Right ventricle myocardium superior (tissue), 1 donor: ENCODE data around the gene FAM161B. TPM values are rescaled to one million over a fixed set of nuclear protein-coding genes. Genes with fewer than 3 reads are reported as not detected.
A peak's percentile ranks its signal among the peaks of the same experiment; 100 is the strongest.
"Not testable (repeated sequence)": the region's sequence is repeated elsewhere in the genome, so short reads cannot be mapped to it uniquely, and the experiment has no call there.

ENCODE experiments used
- ATAC-seq: fragments of 200-7000 bp; cut with Tn5 transposase; one replicate; pipeline ENCODE4 v1.9.1; 2020; ENCODE audit warnings: mild to moderate bottlenecking; ENCODE audit not compliant: poor library complexity
- DNase-seq: peaks from one replicate; pipeline ENCODE4 v3.0.0-alpha.2; 2020
- intact Hi-C: fragments of 100-400 bp; cut with DNase I; formaldehyde crosslinking; loops from one replicate; pipeline ENCODE4 v1.11.2; 2022
- total RNA-seq: library from RNA; stranded (reverse); fragmentation: NEBNext Ultra II Directional; extraction: Animal tissue kit (Norgen Biotek cat#: 25700); gene quantifications from one replicate; pipeline ENCODE4 v1.2.1, GENCODE V29; 2021
- donor health status: DM: no; HTN: yes; CAD: no; lungs with severe emphysema.

FAM161B gene
- total RNA-seq, 1 donor from 2014 or later: 4.1 TPM

DNA sequence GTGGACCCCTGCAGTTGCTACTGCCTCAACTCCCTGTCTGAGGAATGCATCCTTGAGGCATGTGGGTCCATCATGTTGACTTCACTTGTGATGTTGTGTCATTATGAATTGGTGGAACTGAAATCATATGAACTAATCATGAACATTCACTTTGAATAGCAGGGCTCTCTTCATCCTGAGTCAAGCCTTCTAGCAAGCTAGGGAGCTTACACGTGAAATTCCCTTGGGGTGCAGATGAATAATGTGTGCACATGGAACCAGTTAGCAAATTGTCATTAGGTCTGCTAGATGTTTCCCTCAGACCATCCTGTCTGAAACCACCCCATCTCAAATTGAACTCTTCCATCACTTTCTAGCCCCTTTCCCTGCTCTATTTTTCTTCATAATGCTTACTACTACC is 3.8 kb upstream of the FAM161B start:
- DNase-seq: no peak
- no peak for ATAC-seq
- intact Hi-C loops: no loop called here

DNA sequence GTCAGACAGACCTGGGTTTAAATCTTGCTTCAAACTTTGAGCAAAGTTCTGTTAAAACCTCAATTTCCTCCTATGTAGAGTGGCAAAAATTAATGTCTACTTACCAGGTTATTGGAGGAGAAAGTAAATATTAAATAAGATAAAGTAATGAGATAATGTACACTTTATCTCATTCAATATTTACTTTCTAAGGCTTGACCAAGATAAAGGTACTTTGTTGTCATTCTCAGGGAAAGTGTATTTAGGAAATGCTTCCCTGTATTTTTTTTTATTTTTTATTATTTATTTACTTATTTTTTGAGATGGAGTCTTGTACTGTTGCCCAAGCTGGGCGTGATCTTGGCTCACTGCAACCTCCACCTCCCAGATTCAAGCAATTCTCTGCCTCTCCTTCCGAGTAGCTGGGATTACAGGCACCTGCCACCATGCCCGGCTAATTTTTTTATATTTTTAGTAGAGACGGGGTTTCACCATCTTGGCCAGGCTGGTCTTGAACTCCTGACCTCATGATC is 4.7 kb downstream of the FAM161B start:
- no peak for ATAC-seq
- no peak for DNase-seq
- intact Hi-C loops: no loop called here

DNA sequence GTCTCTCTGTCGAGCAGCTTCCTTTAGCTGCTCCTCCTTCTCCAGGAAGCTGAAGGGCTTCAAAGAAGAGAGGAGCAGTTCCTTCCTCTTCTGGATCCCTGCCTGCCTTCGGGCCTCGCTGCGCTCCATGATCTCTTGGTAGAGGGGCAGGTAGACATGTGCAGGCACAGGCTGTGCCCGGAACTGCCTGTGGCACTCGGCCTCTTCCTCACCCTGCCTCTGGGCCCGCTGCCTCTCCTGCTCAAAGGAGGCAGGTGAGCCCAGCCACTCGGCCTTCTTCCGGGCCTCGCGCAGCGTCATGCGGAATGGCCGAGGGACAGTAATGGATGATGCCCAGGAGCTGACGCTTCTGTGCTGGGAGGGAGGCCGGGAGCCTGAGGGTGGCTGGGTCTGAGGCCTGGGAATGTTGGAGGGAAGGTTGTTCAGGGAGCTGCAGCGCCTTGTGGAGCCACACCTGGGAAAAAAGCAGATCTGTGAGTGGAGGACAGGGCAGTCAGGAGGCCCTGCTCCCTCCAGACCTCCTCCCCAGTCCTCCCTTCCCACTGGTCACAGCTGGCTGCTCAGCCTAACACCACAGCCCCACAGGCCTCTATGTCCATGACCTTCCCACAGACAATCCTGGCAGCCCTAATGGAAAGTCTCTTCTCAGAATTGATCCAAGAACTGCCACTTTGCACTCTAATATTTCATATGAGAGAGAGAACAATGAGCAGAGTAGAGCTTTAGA is 5.3 kb downstream of the FAM161B start:
- intact Hi-C loops: no loop called here
- DNase-seq: no peak
- no peak for ATAC-seq

DNA sequence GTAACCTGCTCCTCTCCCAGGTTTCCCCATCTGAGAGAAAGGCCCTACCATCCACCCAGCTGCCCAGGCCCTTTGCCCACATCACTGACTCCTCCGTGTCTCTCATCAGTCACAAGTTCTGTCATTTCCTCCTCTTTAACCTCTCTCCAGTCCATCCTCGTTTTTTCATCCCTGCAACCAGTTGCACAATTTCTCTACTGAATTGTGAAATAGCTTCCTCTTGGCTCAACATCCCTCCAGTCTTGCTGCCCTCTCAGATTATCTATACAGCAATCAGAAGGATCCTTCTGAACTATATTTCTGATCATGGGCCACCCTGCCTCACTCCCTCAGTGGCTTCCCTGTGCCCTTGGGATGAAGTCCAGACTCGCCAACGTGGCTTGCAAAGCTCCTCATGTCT is 6.8 kb downstream of the FAM161B start:
- intact Hi-C loops: no loop called here
- ATAC-seq: peak; percentile 80
- DNase-seq: no peak

DNA sequence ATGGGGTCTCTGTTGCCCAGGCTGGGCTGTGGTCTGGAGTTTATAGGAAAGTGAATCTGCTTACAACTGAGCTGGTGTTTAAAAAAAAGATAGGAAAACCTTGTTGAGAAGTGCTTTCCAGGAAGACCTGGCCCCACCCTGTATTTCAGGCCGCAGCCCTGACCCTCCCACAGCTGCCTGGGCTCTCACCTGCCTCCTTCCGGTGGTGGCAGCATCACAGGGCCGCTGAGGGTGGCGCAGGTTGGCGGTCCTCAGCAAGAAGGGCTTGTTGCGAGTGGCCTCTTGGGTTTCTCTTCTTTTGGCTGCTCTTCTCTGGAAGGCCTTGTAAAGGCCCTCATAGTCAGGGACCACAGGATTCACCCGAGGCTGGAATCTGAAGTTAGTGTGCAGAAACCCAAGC is 7.7 kb downstream of the FAM161B start:
- intact Hi-C loops: no loop called here
- ATAC-seq (no peak), DNase-seq (no peak)

DNA sequence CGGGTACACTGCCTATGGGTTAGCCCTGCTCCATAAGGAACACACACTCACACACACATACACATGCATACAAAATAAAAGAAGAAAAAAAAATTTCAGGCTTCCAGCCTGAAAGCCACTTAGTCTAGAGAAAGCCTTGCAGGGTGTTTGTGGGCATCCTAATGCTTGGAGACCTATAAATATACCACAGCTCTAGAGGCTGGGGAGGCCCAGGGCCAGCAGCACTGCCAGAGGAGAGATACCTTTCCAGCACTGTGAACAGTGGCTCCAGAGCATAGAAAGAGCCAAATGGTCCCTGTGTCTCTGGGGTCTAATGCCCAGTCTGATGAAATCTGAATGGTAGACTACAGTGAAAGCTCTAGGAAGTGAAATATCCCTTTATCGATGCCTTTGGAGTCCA is 12.9 kb downstream of the FAM161B start:
- intact Hi-C loops: no loop called here
- DNase-seq: no peak
- ATAC-seq: no peak

DNA sequence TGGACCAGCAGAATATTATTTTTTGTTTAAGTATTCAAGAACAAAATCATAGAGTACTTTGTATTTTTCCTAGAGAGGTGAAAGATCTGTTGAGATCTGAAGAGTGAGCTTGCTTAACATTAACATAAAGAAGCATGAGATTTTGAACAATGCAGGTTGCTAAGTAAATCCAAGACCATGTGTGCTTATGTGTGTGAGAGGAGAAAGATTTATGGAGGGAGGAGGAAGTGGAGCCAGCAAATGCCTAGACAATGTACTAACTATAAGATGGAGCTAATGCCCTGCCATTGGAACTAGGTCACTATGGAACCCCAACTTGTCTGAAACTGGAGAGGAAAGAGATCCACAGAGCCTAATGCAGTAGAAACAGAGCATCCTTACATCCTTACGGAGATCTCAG is 13.3 kb downstream of the FAM161B start:
- ATAC-seq (no peak), DNase-seq (no peak)
- intact Hi-C loops: no loop called here

DNA sequence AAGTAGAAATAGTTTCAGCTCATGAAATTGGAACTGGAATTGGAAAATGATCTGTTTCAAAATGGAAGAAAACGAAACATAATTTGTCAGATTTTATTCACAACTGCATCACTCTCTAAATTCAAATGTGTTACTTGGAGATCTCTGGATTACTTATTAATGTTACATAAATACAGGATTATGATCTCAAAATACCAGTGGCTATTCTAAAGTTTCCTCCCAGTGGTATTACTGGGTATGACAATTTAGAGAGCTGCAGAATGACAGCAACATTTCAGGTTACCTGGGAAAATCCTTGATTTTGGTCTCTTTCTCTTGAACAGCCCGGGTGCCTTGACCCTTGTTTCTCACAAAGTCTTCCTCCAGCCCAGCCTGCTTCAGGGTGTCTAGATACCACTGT is 14.2 kb downstream of the FAM161B start:
- no peak for DNase-seq
- ATAC-seq: no peak
- intact Hi-C loops: no loop called here

DNA sequence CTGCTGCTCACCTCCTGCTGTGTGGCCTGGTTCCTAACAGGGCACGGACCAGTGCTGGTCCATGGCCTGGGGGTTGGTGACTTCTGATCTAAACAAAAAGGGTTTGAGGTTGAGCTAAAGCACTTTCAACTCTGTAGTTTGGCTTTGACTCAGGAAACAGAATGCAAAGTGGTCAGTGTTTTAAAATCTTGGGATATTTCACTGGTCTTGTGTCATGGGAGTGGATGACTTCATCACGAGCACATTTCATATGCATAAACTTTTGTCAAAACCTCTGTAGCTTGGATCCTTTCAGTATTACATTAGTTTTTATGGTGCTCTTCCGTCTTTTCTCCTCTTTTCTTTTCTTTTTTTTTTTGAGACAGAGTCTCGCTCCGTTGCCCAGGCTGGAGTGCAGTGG is 25.6 kb downstream of the FAM161B start:
- ATAC-seq: no peak
- intact Hi-C loops: no loop called here

DNA sequence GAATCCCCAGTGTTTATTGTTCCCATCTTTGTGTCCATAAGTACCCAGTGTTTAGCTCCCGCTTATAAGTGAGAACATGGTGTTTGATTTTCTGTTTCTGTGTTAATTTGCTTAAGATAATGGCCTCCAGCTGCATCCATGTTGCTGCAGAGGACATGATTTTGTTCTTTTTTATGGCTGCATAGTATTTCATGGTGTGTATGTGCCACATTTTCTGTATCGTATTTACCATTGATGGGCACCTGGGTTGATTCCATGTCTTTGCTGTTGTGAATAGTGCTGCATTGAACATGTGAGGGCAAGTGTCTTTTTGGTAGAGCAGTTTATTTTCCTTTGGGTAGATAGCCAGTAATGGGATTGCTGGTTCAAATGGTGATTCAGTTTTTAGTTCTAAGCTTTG is 30.4 kb downstream of the FAM161B start:
- DNase-seq, ATAC-seq, intact Hi-C loops: not testable (repeated sequence)

More for the DNA sequence above, 25.6 kb downstream of the FAM161B start:
- no peak for DNase-seq

DNA sequence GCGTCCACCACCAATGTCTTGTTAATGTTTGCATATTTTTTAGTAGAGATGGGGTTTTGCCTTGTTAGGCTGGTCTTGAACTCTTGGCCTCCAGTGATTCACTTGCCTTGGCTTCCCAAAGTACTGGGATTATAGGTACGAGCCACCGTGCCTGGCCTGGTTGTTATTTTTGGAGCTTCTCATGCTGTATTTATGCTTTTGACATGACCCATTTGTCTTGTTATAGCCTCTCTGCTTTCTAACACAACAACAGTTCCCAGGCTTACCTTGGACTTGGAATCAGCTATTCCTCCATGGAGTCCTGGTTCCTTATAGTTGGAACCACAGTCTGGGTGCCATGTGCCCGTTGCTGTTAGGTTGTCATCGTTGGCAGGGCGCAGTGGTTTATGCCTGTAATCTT is 33.6 kb downstream of the FAM161B start:
- intact Hi-C loops: no loop called here
- no peak for DNase-seq
- no peak for ATAC-seq

DNA sequence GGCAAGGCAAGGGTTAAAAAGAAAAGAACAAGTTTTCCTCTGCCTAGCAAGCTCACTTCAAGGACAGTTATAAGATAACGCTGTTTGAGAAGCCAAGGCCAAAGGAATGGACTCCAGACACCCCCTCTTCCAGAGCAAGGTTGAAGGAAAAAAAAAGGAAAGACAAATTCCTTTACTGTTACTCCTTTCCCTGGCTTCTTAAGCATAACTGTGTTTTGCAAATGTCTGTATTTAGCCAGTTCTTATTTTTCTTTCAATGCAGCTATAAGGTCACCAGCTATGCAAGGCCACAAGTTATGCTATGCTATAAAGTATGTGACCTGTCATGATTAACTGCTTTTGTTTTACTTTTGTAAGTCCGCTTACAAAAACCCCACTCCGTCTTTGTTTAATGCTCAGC is 36.6 kb downstream of the FAM161B start:
- no peak for ATAC-seq
- intact Hi-C loops: no loop called here

DNA sequence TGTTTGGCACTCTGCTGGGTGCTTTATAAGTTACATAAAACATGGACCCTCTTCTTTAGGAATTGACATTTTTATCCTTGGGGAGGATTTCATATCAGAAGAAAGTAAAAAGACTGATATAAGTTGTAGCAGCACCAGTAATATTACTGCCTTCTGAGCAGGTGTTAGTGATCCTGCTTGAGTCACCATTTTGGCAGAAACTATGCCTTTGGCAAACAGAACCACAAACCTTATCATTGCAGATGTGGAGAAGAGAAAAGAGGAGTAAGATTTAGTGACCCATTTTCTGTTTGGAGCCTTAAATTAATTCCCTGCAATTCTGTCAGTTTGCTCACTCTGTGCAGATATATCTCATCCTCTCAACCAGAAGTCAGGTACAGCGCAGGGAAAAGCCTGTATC is 40.2 kb downstream of the FAM161B start:
- intact Hi-C loops: no loop called here
- DNase-seq (no peak), ATAC-seq (no peak)

More for the DNA sequence above, 36.6 kb downstream of the FAM161B start:
- no peak for DNase-seq

DNA sequence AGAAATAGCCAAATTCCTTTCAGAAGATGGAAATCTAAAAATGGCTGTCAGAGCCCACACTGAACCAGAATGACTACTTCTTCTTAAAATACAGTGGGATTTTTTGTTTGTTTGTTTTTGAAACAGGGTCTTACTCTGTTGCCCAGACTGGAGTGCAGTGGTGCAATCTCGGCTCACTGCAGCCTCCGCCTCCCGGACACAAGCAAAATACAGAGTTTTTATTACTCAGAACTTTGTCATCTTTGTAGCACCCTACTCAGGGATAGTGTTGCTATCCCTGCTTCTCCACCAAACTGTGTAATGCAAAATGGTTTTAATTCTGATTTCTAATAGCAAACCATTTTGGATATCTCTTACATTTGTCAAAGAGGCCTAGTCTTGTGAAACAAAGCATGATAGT is 46.9 kb downstream of the FAM161B start:
- ATAC-seq (no peak), DNase-seq (no peak)
- intact Hi-C loops: no loop called here

DNA sequence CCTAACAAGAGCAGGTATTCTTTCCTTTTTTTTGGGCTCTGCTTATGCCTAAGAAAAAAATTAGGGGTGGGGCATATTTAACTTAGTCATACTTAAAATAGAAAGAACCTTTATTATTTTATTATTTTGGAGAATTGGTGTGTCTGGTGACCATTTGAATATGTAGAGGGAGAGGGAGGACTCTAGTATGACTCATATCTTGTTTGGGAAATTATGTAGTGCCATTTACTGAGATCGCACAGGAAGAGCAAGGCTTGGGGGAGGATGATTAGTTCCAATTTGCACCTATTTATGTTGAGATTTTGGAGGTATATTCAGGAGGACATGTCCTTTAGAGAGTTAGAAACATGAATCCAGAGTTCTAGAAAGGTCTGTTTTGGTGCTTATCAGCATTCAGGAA is 53.4 kb downstream of the FAM161B start:
- no peak for DNase-seq
- ATAC-seq: no peak
- intact Hi-C loops: no loop called here

DNA sequence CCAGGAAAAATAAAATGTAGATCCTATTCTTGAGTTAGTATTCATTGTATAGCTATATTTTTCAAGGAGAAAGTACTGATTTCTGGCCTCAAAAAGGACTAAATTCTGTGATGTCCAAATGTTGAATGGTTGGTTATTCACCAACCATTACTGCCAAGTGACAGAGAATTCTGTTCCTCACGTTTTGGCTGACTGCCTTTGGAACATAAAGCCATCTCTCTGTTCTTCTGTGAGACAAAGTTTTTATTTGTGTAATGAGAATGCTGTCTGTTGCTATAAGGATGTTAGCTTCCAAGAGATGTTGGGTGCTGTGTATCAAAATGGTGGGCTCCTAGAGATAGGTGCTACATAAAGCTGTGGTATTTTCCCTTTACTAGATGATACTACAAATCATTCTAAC is 54.0 kb downstream of the FAM161B start:
- DNase-seq (no peak), ATAC-seq (no peak)
- intact Hi-C loops: no loop called here

DNA sequence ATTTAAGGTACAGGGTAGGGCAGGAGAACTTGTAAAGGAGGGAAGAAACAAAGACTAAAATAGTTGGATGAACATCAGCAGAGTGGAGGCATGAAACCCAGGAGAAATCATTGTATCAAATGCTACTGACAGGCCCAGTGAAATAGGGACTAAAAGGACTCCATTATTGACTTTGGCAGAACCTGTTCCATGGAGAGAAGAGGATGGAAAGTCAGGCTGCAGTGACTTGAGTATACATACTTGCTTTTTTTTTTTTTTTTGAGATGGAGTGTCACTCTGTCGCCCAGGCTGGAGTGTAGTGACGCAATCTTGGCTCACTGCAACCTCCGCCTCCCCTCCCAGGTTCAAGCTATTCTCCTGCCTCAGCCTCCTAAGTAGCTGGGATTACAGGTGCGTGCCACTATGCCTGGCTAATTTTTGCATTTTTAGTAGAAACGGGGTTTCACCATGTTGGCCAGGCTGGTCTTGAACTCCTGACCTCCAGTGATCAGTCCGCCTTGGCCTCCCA is 55.7 kb downstream of the FAM161B start:
- DNase-seq, ATAC-seq, intact Hi-C loops: not testable (repeated sequence)

DNA sequence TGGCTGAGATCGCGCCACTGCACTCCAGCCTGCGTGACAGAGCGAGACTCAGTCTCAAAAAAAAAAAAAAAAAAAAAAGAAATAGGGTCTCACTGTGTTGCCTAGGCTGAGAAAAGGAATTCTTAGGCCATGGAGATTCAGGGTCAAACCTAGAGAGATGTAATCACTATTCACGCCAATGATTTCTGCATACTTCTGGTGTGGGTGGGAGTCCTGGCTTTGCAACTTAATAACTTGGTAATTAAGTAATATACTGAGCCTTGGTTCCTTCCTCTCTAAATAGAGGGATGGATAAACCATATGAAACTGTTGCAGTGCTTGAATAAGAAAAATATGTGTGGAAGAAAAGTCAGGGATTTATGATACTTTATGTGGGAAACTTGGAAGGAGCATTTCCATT is 60.5 kb downstream of the FAM161B start:
- no peak for ATAC-seq
- DNase-seq: no peak
- intact Hi-C loops: no loop called here

DNA sequence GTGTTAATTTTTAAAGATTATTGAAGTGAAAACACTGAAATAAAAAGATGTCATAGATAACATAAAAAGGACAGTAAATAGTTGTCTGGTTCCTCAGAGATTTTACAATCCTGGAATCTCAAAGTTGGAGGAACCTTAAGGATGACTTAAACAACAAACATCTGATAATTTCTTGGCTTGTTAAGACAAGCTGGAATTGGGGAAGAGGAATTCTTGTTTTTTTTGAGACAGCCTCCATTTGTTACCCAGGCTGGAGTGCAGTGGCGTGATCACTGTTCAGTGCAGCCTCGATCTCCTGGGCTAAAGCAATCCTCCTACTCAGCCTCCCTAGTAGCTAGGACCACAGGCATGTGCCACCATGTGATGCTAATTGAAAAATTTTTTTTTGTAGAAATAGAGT is 60.9 kb downstream of the FAM161B start:
- no peak for ATAC-seq
- no peak for DNase-seq
- intact Hi-C loops: no loop called here

DNA sequence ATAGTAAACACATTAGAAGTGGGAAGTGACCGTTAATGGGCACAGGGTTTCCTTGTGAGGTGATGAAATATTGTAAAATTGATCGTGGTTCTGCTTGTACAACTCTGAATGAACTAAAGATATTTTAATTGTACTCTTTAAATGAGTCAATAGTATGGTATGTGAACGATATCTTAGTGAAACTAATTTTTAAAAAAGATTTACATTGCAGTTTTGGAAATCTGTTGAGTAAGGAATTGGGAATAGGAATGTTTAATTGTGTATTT is 61.5 kb downstream of the FAM161B start:
- intact Hi-C loops: no loop called here
- no peak for ATAC-seq
- no peak for DNase-seq
